Thyroid gland (tissue), 4 donors: Measurements from ENCODE around the gene FBLN5.

Experiments used
- POLR2A ChIP-seq, 2 donors: fragments of 450-650 bp; IDR thresholded peaks; one replicate each; pipeline ENCODE4 v1.6.1; 2017; ENCODE audit warnings: antibody characterized with exemption in 2 of 2, mild to moderate bottlenecking in 2 of 2, moderate library complexity in 1 of 2
- TF ChIP-seq, protein P1 (sequence below), 6 experiments: fragments of 200-600 bp in 3 of 6; fragments of 450-650 bp in 3 of 6; sonication (generic) in 3 of 6; IDR thresholded peaks; one replicate each; pipeline ENCODE4 v1.5.1; 2016 to 2019; ENCODE audit warnings: antibody characterized with exemption in 6 of 6, mild to moderate bottlenecking in 2 of 6, inconsistent platforms in 1 of 6, moderate library complexity in 1 of 6

DNA sequence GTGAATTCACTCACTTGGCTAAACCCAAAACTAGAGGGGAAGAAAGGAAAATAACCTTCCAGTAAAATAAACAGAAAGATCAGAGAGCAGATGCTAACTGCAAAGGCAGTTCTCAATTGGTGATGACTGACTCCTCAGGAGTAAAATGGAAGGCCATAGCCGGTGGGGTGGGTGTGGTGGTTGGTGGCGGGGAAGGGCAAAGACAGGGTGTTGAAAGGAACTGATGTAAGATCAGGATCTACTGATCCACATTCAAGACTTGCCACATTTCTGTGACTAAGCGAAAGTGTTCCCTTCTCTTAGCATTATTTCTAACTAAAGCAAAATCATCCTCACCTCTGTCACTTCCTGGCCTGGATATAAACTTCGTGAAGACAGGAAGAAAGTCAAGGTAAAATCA lies 53.8 kb downstream of the FBLN5 start:
- TF ChIP-seq, protein P1, sequence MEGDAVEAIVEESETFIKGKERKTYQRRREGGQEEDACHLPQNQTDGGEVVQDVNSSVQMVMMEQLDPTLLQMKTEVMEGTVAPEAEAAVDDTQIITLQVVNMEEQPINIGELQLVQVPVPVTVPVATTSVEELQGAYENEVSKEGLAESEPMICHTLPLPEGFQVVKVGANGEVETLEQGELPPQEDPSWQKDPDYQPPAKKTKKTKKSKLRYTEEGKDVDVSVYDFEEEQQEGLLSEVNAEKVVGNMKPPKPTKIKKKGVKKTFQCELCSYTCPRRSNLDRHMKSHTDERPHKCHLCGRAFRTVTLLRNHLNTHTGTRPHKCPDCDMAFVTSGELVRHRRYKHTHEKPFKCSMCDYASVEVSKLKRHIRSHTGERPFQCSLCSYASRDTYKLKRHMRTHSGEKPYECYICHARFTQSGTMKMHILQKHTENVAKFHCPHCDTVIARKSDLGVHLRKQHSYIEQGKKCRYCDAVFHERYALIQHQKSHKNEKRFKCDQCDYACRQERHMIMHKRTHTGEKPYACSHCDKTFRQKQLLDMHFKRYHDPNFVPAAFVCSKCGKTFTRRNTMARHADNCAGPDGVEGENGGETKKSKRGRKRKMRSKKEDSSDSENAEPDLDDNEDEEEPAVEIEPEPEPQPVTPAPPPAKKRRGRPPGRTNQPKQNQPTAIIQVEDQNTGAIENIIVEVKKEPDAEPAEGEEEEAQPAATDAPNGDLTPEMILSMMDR (IDR thresholded peaks at IDR 0.05) = no peak
- no peak for TF ChIP-seq POLR2A (IDR thresholded peaks at IDR 0.05)
